Measurements from ENCODE around the gene TSPAN8.
"Not testable (repeated sequence)": the region's sequence is repeated elsewhere in the genome, so short reads cannot be mapped to it uniquely, and the experiment has no call there.

Gene TSPAN8

DNA sequence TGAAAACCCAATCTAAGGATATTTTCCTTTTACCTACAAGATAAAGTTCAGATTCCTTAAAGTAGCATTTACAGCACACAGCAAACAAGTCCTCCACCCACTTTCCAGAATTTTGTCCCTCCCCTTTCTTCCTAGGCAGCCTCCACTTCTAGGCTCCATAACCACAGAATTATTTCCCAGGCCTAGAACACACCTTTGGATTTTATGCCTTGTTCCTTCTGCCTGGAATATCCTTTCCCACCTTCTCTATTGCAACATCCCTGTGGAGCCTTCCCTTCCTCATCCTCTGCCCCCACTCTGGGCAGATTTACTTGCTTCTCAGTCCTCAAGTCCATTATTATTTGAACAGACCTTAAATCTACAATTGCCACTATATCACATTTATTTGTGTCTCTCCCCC lies 2.1 kb upstream of the TSPAN8 start:
- no peak overlapping the region for H3K4me3 ChIP-seq (replicated peaks; ENCODE audit: low read depth, low read length)
- DNase-seq (ENCODE audit: extremely low read depth, low read depth) = no peak
- TF ChIP-seq, protein P1, sequence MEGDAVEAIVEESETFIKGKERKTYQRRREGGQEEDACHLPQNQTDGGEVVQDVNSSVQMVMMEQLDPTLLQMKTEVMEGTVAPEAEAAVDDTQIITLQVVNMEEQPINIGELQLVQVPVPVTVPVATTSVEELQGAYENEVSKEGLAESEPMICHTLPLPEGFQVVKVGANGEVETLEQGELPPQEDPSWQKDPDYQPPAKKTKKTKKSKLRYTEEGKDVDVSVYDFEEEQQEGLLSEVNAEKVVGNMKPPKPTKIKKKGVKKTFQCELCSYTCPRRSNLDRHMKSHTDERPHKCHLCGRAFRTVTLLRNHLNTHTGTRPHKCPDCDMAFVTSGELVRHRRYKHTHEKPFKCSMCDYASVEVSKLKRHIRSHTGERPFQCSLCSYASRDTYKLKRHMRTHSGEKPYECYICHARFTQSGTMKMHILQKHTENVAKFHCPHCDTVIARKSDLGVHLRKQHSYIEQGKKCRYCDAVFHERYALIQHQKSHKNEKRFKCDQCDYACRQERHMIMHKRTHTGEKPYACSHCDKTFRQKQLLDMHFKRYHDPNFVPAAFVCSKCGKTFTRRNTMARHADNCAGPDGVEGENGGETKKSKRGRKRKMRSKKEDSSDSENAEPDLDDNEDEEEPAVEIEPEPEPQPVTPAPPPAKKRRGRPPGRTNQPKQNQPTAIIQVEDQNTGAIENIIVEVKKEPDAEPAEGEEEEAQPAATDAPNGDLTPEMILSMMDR (IDR thresholded peaks at IDR 0.05; ENCODE audit: low read depth, low read length, missing control alignments) = no peak

GRCh38 chr12:71159264-71159663 lies 1.5 kb upstream of the TSPAN8 start:
- DNase-seq (ENCODE audit: extremely low read depth, low read depth) = no peak
- TF ChIP-seq, protein P1 (IDR thresholded peaks at IDR 0.05; ENCODE audit: low read depth, low read length, missing control alignments) = no peak
- H3K4me3 ChIP-seq (replicated peaks; ENCODE audit: low read depth, low read length) = no peak overlapping the region

- H3K4me3 ChIP-seq (replicated peaks; ENCODE audit: low read depth, low read length) = no peak overlapping the region
- DNase-seq (ENCODE audit: extremely low read depth, low read depth) = no peak
- TF ChIP-seq, protein P1 (IDR thresholded peaks at IDR 0.05; ENCODE audit: low read depth, low read length, missing control alignments) = no peak
Observed at GRCh38 chr12:71158361-71158882, 623 bp upstream of the TSPAN8 start.

GRCh38 chr12:71155225-71155624 lies 2.6 kb downstream of the TSPAN8 start:
- no peak overlapping the region for H3K4me3 ChIP-seq (replicated peaks; ENCODE audit: low read depth, low read length)
- DNase-seq (ENCODE audit: extremely low read depth, low read depth) = no peak
- TF ChIP-seq, protein P1 (IDR thresholded peaks at IDR 0.05; ENCODE audit: low read depth, low read length, missing control alignments) = no peak

- H3K4me3 ChIP-seq (replicated peaks; ENCODE audit: low read depth, low read length) = no peak overlapping the region
- no peak for DNase-seq (ENCODE audit: extremely low read depth, low read depth)
- TF ChIP-seq, protein P1 (IDR thresholded peaks at IDR 0.05; ENCODE audit: low read depth, low read length, missing control alignments) = no peak
Observed at GRCh38 chr12:71152851-71153250, 4.9 kb downstream of the TSPAN8 start.

GRCh38 chr12:71150041-71150440 lies 7.8 kb downstream of the TSPAN8 start:
- not testable (repeated sequence) for DNase-seq (ENCODE audit: extremely low read depth, low read depth); H3K4me3 ChIP-seq (replicated peaks; ENCODE audit: low read depth, low read length)

DNA sequence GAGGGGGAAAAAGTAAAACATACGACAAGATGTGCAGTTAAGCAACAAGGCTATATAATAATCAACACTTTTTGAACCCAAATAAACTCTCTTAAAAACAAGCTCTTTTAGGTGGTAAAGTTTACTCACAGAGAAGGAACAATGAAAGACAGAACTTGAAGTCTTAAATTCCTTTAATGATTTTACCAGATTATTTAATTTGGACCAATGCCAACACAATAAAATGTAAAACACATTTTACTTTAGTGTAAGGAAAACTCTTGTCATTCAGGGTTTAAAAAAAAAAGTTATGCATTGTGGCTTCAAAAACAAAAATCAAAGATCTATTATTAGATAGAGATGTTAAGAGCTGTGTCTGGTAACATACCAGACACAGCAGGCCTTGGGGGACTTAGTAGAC lies 13.1 kb downstream of the TSPAN8 start:
- DNase-seq (ENCODE audit: extremely low read depth, low read depth) = no peak
- TF ChIP-seq, protein P1 (IDR thresholded peaks at IDR 0.05; ENCODE audit: low read depth, low read length, missing control alignments) = no peak
- no peak overlapping the region for H3K4me3 ChIP-seq (replicated peaks; ENCODE audit: low read depth, low read length)

All from HFF-Myc (cell line).